ENCODE measurements around the gene DEK. TPM values are rescaled to one million over a fixed set of nuclear protein-coding genes. Genes with fewer than 3 reads are reported as not detected.

Gene DEK
- total RNA-seq, 1 donor = 156 TPM

DNA sequence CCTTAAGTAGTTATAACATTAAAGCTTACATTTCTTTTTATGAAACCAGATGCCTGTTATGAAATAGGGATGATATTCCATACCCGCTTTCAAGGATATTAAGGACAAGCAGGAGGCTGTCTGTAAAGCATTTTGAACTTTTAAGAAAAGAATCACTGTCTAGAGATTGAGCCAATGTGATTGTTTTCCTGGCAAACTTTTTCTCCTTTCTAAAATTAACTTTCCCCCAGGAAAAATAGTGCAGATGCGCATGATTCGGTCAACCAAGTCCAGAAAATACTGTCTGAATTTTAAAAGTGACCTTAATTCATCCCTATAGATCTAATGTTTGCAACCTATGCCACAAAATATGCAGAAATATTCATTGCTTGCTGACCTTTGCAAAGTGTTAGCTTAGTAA lies 15.1 kb upstream of the DEK start:
- H3K4me3 ChIP-seq (ENCODE audit: low read depth, low read length) = no peak overlapping the region
- DNase-seq (ENCODE audit: low read depth) = no peak
- TF ChIP-seq, protein P1, sequence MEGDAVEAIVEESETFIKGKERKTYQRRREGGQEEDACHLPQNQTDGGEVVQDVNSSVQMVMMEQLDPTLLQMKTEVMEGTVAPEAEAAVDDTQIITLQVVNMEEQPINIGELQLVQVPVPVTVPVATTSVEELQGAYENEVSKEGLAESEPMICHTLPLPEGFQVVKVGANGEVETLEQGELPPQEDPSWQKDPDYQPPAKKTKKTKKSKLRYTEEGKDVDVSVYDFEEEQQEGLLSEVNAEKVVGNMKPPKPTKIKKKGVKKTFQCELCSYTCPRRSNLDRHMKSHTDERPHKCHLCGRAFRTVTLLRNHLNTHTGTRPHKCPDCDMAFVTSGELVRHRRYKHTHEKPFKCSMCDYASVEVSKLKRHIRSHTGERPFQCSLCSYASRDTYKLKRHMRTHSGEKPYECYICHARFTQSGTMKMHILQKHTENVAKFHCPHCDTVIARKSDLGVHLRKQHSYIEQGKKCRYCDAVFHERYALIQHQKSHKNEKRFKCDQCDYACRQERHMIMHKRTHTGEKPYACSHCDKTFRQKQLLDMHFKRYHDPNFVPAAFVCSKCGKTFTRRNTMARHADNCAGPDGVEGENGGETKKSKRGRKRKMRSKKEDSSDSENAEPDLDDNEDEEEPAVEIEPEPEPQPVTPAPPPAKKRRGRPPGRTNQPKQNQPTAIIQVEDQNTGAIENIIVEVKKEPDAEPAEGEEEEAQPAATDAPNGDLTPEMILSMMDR (IDR thresholded peaks at IDR 0.05; ENCODE audit: insufficient read depth, low read length) = no peak

DNA sequence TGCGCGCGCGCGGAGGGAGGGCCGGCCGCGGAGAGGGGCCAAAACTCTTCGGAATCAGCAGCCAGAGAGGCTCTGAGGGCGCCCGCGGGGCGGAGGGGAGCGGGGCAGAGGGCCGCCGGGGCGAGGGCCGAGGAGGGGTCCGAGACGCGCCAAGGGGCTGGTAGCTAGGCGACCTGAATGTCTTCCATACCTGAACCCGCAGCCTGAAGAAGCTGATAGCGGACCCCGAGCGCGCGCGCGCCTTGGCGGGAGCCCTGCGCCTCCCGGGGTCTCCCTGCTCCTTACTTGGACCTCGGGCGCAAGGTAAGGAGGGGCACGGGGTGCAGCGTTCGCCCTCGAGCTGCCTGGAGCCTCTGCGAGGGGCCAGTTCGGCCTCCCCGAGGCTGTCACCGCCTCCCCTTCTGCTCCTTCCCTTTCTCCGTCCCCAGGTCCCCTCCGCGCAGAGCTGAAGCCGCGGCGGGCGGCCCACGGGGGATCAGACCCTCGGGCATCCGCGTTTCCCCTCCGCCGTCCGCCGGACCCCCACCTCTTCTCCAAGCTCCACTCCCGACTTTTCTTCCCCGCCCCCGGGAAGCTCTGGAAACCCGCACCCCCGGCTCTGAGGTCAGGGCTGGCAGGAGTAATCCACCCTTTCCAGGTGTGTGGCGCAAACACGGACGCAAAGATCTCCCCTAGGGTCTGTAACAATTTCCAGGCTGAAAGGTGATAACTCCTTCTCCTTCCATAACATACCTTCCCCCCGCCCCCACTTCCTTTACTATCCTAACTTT lies 13.1 kb upstream of the DEK start:
- H3K4me3 ChIP-seq (ENCODE audit: low read depth, low read length) = peak overlapping the region; percentile 49
- no peak for DNase-seq (ENCODE audit: low read depth)
- TF ChIP-seq, protein P1 (IDR thresholded peaks at IDR 0.05; ENCODE audit: insufficient read depth, low read length) = no peak

DNA sequence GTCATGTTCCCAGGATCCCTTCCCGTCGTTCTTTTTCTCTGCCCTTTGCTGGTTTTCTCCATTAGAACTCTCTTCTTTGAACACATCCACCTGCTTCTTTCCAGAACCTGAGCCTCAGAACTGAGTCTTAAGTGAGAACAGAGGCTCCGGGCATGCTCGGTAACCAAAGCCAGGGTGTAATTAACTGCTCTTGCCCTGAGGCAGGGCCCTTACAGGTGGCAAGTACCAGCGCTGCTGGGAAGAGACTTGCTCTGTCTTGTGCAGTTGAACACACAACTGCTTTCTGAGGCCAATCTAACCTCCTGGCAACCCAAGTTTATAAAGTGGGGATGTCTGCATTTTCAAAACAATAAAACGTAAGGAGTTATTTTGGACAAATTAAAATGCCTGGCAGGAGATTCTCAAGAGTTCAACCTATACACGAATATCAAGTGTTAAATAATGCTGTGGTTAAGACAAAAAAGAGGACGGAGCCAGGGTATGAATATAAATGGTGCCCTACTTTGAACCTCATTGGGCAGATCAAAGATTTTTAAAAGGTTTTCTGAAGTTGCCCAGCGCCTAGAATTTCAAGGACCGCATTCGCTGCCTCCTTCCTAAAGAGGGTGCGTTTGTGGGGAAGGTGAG lies 12.4 kb upstream of the DEK start:
- DNase-seq (ENCODE audit: low read depth) = no peak
- TF ChIP-seq, protein P1 (IDR thresholded peaks at IDR 0.05; ENCODE audit: insufficient read depth, low read length) = no peak
- peak overlapping the region; percentile 49 for H3K4me3 ChIP-seq (ENCODE audit: low read depth, low read length)

DNA sequence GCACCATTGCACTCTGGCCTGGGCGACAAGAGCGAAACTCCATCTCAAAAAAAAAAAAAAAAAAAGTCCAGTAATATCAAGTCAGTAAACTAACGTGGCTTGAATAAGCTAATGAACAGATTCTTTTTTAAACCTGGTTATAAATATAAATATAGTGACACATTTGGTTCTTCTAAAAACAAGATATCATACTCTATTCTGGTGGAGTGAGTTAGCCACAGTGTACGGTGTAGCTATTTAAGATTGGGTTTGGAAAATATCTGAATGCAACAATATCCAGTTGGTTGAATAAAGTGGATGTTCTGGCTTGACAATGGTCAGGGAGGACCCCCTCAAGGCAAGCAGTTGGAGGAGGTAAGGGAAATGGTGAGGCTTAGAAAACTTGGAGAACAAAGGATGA lies 5.9 kb upstream of the DEK start:
- H3K4me3 ChIP-seq (ENCODE audit: low read depth, low read length) = no peak overlapping the region
- no peak for DNase-seq (ENCODE audit: low read depth)
- TF ChIP-seq, protein P1 (IDR thresholded peaks at IDR 0.05; ENCODE audit: insufficient read depth, low read length) = no peak

DNA sequence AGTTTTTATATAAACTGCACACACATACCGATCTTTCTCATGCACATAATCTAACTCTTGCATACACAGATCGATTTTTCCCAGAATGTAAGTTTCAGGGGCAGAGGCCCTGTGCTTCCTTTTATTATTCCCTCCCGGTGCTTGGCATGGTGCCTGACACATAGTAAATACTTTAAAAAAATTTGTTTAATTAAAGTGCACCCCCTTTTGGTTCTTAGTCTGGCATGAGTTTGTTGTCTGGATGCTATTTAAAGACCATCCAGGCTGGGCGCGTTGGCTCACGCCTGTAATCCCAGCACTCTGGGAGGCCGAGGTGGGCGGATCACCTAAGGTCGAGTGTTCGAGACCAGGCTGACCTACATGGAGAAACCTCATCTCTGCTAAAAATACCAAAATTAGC lies 5.4 kb upstream of the DEK start:
- no peak for DNase-seq (ENCODE audit: low read depth)
- TF ChIP-seq, protein P1 (IDR thresholded peaks at IDR 0.05; ENCODE audit: insufficient read depth, low read length) = no peak
- no peak overlapping the region for H3K4me3 ChIP-seq (ENCODE audit: low read depth, low read length)

DNA sequence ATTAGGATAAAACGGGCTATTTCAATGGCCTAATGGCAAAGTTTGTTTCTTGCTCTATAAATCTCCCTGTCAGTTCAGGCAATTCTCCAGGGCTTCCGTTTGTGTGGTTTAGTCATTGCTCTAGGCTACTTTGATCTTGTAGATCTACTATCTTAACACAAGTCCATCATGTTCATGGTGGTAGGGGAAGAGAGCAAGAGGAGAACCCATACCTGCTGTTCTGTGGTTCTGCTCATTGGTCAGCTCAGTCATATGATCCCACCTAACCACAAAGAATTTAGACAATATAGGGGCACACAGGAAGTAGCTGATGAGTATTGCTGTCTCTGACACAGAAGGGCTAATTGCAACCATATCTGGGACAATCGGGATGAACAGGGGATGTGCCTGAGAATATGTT lies 4.9 kb upstream of the DEK start:
- no peak overlapping the region for H3K4me3 ChIP-seq (ENCODE audit: low read depth, low read length)
- TF ChIP-seq, protein P1 (IDR thresholded peaks at IDR 0.05; ENCODE audit: insufficient read depth, low read length) = no peak
- DNase-seq (ENCODE audit: low read depth) = peak; percentile 42

Measured in fibroblast of the aortic adventitia (primary cell).